GDM1 (cell line): ENCODE measurements around the gene CUBN.
"Not testable (repeated sequence)": the region's sequence is repeated elsewhere in the genome, so short reads cannot be mapped to it uniquely, and the experiment has no call there.

ENCODE experiments used
- DNase-seq: peaks from one replicate; lab custom pipeline; 2025; lab: John Stamatoyannopoulos, UW

The CUBN gene

DNA sequence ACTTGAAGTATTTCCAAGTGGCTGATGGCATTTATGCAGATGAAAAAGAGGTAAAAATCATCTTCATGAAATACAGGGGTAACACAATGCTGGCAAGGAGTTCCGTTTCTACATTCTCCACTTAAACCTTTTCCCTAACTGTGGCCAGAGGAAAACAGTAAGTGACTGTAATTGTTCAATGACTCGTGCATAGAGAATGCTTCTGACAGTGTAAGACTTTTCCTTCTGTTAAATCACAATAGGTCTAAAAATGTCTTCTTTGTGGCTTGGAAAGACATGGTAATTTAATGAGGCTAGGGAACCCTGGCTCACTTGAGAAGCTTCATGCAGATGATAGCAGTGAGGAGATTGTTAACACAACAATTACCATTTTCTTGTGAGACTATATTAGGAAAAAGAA is 262.1 kb downstream of the CUBN start:
- no peak for DNase-seq

- DNase-seq, result no peak
These were observed 262.9 kb downstream of the CUBN start for GRCh38 chr10:16866541-16867275.

DNA sequence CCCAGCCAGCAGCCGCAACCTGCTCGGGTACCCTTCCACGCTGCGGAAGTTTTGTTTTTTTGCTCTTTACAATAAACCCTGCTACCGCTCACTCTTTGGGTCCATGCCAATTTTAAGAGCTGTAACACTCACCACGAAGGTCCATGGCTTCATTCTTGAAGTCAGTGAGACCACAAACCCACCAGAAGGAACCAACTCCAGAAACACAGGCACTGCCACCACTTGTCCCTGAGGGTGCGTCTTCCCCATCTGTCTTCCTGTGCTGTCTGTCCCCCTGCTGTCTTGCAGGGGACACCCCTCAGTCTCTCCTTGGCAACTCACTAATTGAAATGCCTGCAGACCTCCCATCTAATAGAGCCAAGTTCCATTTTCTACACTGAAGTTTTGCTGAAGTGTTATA is 263.8 kb downstream of the CUBN start:
- peak; percentile 18 for DNase-seq

DNA sequence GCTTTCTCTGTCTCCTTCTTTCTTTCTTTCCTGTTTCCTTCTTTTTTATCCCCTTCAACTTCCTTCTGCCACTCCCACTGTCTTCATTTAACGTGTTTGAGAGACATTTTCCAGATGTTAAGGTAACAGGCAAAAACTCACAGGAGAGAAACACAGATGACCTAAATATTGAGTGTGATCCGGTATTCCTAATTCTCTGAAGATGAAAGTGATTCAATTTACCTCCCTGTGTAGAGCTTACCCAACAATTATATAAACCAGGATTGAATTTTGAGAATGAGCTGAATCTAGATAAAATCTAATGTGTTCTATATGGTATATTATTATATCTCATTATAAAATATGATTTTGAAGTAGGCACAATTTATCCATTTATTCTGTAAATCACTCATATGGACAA is 265.8 kb downstream of the CUBN start:
- no peak for DNase-seq

DNA sequence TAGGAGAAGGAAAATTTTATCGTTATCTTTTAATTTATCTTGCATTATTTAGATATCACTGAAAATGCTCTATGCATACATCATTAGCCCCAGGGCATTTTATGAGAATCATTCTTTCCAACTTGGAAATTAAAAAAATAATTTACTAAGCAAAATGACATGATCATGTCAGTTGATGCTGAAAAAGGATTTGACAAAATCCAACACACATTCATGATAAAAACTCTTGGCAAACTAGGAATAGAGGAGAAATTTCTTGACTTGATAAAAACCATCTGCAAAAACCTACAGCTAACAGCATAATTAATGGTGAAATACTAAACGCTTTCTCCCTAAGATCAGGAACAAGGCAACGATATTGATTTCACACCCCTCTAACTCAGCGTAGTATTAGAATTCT is 272.2 kb downstream of the CUBN start:
- DNase-seq, result no peak

DNA sequence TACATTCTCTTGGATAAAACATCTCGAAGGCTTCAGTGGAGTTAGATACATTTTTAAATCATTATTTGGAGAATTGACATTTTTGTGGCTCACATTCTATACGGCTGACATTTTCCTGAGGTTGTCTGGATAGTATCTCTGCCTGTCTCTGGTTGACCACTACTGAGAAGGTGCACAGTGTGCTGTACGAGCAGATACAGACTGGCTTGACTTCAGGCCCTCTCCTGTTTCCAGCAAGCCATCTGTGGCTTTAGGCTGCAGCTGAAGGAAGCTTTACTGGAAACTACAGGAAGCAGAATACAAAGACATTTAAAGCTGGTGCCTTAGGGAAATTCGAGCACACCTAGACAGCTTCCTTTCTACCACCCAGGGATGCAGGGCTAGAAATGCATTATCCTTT is 273.0 kb downstream of the CUBN start:
- peak; percentile 8 for DNase-seq

- DNase-seq, result no peak
These were observed 273.5 kb downstream of the CUBN start for GRCh38 chr10:16856092-16856491.

DNA sequence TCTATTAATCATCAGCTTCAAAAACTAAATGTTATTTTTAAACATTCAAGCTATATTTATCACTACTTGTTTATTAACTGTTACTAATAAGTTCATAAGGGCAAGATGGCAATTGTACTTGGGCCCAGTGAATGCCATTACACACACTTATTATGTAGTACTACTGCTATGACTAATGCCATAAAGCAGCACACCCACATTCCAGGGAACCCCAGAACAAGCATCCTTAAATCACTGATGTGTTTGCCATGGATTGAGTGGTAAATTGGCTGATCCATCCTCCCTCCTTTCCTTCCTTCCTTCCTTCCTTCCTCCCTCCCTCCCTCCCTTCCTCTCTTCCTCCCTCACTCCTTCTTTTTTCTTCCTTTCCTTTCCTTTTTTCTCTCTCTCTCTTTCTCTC is 275.0 kb downstream of the CUBN start:
- DNase-seq, result no peak

DNA sequence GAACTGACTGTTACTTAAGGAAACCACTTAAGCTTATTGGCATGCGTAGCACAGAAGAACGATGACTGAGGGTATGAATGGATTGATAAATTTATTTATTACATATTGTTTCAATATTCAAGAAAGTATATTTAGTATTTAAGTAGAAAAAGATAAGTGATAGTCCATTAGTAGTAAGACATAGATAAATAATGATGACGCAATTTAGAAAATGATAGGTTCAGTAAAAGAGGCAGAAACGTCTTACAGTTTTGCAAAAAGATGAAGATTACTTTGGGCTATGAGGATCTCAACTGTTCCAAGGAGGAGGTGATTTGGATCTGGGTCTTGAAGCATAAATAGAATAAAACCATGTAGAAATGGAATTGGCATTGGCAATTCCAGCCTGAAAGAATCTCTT is 275.8 kb downstream of the CUBN start:
- DNase-seq, result no peak

GRCh38 chr10:16853201-16853600 is 276.4 kb downstream of the CUBN start:
- no peak for DNase-seq

DNA sequence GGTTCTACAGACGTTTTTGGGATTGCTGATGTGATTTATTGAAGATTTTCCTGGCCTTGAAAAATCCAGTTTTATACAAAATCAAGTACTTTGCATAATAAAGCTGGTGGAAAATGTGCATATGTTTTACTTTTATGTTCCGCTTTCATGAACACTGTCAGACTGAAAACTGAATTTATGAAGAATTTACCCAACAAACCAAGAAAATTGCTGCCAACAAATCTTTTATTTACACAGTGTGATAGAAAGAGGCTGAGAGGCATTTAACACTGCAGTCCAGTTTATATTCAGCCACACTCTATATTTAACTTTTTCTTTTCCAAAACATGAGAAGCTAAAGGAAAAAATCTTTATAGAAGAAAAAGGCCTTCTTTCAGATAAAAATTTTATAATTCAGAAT is 277.0 kb downstream of the CUBN start:
- no peak for DNase-seq

DNA sequence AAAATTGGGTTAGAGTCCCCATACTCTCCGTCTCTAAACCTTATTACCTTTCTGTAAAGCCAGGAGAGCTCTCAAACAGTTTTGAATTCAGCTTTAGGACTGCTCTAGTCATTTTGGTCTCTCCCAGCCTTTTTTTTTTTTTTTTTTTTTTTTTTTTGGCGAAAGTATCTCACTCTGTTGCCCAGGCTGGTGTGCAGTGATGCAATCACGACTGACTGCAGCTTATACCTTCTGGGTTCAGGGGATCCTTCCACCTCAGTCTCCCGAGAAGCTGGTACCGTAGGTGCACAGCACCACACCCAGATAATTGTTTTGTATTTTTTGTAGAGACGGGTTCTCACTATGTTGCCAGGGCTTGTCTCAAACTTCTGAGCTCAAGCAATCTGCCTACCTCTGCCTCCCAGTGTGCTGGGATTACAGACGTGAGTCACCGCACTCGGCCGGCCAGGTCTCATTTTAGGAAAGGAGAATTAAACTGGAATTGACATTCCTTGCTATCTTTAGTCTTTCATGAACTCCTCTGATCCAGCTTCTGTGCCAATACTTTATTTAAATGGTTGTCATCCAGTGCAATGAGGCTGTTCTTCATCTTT is 281.0 kb downstream of the CUBN start:
- DNase-seq, result no peak

DNA sequence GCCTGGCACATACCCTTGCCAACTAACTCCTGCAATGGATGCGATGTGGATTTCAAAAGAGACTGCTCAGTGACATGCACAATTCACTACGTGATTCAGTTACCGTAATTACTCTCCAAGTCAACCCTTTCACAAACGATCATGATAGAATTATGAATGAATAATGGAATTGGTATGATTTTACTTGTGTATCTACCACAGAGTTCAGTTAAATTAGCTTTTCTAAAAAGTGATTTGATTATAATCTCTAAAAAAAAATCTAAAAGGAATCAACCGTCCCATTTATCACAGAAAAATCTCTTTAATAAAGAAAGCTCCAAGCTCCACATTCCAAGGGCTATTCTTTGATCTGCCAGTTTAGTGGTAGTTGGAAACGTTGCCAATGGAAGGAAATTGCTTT is 282.0 kb downstream of the CUBN start:
- no peak for DNase-seq

GRCh38 chr10:16845248-16845647 is 284.4 kb downstream of the CUBN start:
- DNase-seq, result no peak

DNA sequence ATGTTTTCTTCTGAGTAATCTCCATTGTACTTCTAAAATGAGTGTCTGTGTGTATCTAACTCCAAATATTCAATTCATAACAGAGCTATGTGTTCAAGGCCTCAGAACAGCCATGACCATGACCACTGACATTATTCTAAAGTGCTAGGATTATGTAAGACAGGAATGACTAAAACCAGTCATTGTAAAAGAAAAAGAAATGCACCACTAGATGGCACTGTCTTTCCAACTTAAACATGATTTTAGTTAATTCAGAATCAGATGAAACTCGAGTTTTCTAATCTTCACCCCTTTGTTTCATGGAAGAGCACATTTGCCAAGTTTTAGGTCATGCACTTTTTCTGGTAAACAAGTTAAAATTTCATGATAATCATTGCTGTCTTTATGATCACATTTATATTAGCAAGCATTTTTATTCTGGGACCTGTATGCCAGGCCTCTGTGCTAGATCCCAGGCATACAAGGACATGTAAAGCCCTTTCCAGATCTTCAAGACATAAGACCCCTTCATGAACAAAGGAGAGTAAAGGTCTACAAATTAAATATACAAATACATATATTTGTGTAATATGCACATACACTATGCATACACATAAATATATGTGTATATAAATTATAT is 286.2 kb downstream of the CUBN start:
- peak; percentile 42 for DNase-seq

DNA sequence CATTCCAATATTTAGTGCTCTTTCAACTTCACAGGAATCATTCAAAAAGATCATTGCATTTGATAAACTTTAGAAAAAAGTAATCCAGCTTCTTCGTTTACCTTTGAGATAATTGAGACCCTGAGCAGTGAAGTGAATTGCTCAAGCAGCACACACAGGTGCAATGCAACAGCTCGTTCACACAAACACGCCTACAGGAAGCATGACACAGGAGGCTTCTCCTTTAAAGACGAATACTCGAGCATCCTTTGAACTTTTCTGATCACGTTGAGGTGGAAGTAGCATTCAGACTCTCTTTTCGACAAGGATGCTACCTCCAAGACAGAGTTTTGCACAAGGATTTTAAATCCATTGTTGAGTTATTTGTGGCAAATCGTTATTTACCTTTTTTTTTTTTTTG is 294.4 kb downstream of the CUBN start:
- no peak for DNase-seq

DNA sequence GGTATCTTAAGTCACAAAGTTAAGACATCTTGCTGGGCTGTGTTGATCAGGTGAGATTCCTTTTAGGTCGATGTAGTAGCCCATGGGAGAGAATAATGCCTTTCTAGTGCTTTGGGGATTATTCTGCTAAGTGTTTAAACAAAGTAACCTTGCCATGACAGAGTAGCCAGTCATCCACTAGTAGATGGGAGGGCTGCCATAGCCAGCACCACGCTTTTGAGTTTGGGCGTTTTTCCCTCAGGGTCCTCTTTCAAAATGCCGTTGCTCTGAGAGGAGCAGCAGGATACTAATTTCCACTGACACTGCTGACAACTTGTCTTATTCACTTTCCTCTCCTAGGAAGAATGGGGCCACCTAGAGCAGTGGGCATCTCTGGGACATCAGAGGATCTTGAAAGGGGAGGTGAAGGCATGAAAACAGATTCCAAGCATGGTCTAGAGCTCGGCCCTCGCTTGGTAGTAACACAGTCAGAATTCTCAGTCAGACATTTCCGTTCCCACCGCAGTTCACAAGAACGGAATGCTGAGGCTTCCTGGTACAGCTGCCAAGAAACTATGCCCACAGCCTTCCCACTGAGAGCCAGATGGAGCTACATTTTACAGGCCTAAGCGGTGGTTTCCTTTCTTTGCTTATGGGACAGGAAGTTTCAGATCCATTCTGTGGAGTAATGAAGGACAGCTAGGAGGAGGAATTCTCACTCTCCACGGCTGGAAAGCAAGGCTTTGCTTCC is 297.1 kb downstream of the CUBN start:
- no peak for DNase-seq

DNA sequence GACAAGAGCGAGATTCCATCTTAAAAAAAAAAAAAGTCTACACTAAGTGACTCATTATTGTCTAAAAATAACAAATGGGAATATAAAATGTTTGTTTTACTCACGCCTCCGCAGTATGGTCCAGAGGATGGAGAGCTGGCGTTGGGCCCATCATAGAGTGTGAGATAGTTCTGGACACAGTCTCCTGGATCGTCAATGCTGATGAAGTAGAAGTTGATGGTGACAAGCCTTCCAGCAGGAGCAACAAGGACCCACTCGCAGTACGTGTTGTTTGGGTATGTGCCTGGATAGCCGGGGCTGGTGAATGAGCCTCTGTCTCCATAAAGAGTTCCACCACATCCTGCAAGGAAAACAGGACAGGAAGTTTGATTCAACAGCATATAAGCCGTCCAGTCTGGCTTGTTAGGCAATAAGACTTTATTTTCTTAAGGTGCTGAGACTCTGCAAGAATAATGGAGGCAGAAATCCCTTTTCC is 300.9 kb downstream of the CUBN start:
- DNase-seq, result no peak

- DNase-seq, result peak; percentile 27
These were observed 301.5 kb downstream of the CUBN start for GRCh38 chr10:16828114-16828568.

DNA sequence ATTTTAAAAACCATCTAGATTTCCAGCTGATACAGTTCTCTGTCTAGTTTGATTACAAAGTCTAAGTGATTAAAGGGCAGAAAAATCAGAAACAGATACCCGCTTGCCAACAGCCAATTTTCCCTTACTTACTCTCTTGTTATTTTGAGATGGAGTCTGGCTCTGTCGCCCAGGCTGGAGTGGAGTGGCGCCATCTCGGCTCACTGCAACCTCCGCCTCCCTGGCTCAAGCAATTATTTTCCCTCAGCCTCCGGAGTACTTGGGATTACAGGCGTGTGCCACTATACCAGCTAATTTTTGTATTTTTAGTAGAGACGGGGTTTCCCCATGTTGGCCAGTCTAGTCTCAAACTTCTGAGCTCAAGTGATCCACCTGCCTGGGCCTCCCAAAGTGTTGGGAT is 302.1 kb downstream of the CUBN start:
- DNase-seq, result not testable (repeated sequence)

DNA sequence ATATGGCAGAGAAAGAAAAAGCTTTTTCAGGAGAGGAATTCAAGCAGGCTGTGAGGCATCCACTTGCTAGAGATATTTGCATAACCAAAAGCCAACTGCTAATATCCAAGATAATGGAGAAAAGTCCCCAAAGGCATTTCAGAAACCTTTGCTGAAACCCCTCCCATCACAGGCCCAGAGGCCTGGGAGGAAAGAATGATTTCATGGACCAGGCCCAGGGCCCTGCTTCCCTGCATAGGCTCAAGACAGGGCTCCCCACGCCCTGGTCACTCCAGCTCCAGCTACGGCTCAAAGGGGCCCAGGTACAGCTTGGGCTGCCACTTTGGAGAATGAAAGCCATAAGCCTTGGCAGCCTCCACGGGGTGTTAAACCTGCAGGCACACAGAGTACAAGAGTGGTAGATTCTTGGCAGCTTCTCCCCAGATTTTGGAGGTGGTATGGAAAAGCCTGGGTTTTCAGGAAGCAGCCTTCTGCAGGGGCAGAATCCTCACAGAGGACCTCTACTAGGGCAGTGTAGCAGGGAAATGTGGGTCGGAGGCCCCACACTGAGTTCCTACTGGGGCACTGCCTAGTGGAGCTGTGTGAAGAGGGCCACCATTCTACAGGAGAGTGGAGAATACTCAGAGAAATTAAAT is 306.8 kb downstream of the CUBN start:
- DNase-seq, result no peak

DNA sequence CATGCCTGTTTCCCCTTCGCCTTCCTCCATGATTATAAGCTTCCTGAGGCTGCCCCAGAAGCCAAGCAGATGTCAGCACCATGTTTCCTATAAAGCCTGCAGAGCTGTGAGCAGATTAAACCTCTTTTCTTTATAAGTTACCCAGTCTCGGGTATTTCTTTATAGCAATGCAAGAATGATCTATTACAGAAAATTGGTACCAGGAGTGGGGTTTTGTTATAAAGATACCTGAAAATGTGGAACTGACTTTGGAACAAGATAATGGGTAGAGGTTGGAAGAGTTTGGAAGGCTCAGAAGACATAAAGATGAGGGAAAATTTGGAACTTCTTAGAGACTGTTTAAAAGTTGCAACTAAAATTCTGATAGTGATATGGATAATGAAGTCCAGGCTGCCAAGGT is 307.6 kb downstream of the CUBN start:
- DNase-seq, result no peak
